Lower leg skin (tissue), 4 donors: ENCODE data around the gene EIF3J. TPM values are rescaled to one million over a fixed set of nuclear protein-coding genes. Genes with fewer than 3 reads are reported as not detected.
"Not testable (repeated sequence)": the region's sequence is repeated elsewhere in the genome, so short reads cannot be mapped to it uniquely, and the experiment has no call there.

Source experiments
- DNase-seq, 2 donors: peaks; one replicate each; pipeline ENCODE4 v3.0.0-alpha.2; 2019; ENCODE audit warnings: low spot score in 2 of 2
- H3K4me3 ChIP-seq: fragments of 200-600 bp; sonication (generic); 2 replicates; pipeline ENCODE4 v1.5.1; 2017; ENCODE audit warnings: mild to moderate bottlenecking, low read depth; ENCODE audit not compliant: poor library complexity, severe bottlenecking
- CTCF ChIP-seq, 3 donors: fragments of 450-650 bp; IDR thresholded peaks; one replicate each; pipeline ENCODE4 v1.5.1; 2016; ENCODE audit warnings: antibody characterized with exemption in 3 of 3, mild to moderate bottlenecking in 3 of 3, moderate library complexity in 2 of 3
- POLR2A ChIP-seq, 2 donors: fragments of 450-650 bp; IDR thresholded peaks; one replicate each; pipeline ENCODE4 v1.6.1; 2016 to 2017; ENCODE audit warnings: antibody characterized with exemption in 2 of 2, mild to moderate bottlenecking in 1 of 2, moderate library complexity in 1 of 2
- WGBS, 2 donors: methylation state at CpG; one replicate each; pipeline ENCODE4 v1.1.5; 2018; 5-methylcytosine and 5-hydroxymethylcytosine counted together
- intact Hi-C: fragments of 100-400 bp; cut with DNase I; formaldehyde crosslinking; loops from one replicate; pipeline ENCODE4 v1.15.0; 2023; ENCODE audit warnings: low total_unique reads
- total RNA-seq, 4 donors: library from RNA; depleted of rRNA; stranded (reverse); fragments of >200 nt; gene quantifications; one replicate each; pipeline ENCODE4 v1.1.0, GENCODE V29; 2016

The EIF3J gene
- total RNA-seq, 4 donors from 2014 or later, result 35.1 to 45.2 (median 42.3) TPM

- WGBS, 2 donors, result 79 to 81% methylated on average over 2 of the region's 2 CpGs
- no peak for DNase-seq
- intact Hi-C loops, result no loop called here
- H3K4me3 ChIP-seq, result no peak overlapping the region
- no peak for TF ChIP-seq CTCF (IDR thresholded peaks at IDR 0.05)
- no peak for TF ChIP-seq POLR2A (IDR thresholded peaks at IDR 0.05)
These were observed 9.7 kb upstream of the EIF3J start for GRCh38 chr15:44527241-44527640.

- WGBS, 2 donors, result 74 to 77% methylated on average over 10 of the region's 10 CpGs
- no peak for DNase-seq
- no peak for TF ChIP-seq POLR2A (IDR thresholded peaks at IDR 0.05)
- no peak for TF ChIP-seq CTCF (IDR thresholded peaks at IDR 0.05)
- no peak overlapping the region for H3K4me3 ChIP-seq
- intact Hi-C loops, result no loop called here
These were observed 6.9 kb upstream of the EIF3J start for GRCh38 chr15:44529864-44530604.

- no peak for TF ChIP-seq CTCF (IDR thresholded peaks at IDR 0.05)
- 95 to 100% methylated on average over 3 of the region's 3 CpGs for WGBS, 2 donors
- H3K4me3 ChIP-seq, result no peak overlapping the region
- DNase-seq, result no peak
- intact Hi-C loops, result no loop called here
These were observed 6.3 kb upstream of the EIF3J start for GRCh38 chr15:44530653-44531052.

- peak in 1 of 2 donors; percentile 61 for DNase-seq
- H3K4me3 ChIP-seq, intact Hi-C loops: not testable (repeated sequence)
- WGBS, 2 donors, result 95 to 96% methylated on average over 5 of the region's 5 CpGs
These were observed 4.7 kb upstream of the EIF3J start for GRCh38 chr15:44532275-44532674.

- H3K4me3 ChIP-seq, result no peak overlapping the region
- intact Hi-C loops, result no loop called here
- no peak for TF ChIP-seq POLR2A (IDR thresholded peaks at IDR 0.05)
- no peak for TF ChIP-seq CTCF (IDR thresholded peaks at IDR 0.05)
- DNase-seq, result no peak
- 96 to 98% methylated on average over 3 of the region's 3 CpGs for WGBS, 2 donors
These were observed 4.3 kb upstream of the EIF3J start for GRCh38 chr15:44532689-44533088.

GRCh38 chr15:44535092-44535491 is 1.9 kb upstream of the EIF3J start:
- no peak for TF ChIP-seq CTCF (IDR thresholded peaks at IDR 0.05)
- no peak for TF ChIP-seq POLR2A (IDR thresholded peaks at IDR 0.05)
- DNase-seq, result no peak
- intact Hi-C loops, result no loop called here
- WGBS, 2 donors, result 93 to 96% methylated on average over 8 of the region's 8 CpGs
- H3K4me3 ChIP-seq, result no peak overlapping the region
